ENCODE data around the gene PHAX. TPM values are rescaled to one million over a fixed set of nuclear protein-coding genes. Genes with fewer than 3 reads are reported as not detected.
"Not testable (repeated sequence)": the region's sequence is repeated elsewhere in the genome, so short reads cannot be mapped to it uniquely, and the experiment has no call there.

Gene PHAX, protein sequence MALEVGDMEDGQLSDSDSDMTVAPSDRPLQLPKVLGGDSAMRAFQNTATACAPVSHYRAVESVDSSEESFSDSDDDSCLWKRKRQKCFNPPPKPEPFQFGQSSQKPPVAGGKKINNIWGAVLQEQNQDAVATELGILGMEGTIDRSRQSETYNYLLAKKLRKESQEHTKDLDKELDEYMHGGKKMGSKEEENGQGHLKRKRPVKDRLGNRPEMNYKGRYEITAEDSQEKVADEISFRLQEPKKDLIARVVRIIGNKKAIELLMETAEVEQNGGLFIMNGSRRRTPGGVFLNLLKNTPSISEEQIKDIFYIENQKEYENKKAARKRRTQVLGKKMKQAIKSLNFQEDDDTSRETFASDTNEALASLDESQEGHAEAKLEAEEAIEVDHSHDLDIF
- polyA plus RNA-seq (2013, experiment 1 of 2) = 66.5 TPM
- 68.7 TPM for polyA plus RNA-seq (2013, experiment 2 of 2)

DNA sequence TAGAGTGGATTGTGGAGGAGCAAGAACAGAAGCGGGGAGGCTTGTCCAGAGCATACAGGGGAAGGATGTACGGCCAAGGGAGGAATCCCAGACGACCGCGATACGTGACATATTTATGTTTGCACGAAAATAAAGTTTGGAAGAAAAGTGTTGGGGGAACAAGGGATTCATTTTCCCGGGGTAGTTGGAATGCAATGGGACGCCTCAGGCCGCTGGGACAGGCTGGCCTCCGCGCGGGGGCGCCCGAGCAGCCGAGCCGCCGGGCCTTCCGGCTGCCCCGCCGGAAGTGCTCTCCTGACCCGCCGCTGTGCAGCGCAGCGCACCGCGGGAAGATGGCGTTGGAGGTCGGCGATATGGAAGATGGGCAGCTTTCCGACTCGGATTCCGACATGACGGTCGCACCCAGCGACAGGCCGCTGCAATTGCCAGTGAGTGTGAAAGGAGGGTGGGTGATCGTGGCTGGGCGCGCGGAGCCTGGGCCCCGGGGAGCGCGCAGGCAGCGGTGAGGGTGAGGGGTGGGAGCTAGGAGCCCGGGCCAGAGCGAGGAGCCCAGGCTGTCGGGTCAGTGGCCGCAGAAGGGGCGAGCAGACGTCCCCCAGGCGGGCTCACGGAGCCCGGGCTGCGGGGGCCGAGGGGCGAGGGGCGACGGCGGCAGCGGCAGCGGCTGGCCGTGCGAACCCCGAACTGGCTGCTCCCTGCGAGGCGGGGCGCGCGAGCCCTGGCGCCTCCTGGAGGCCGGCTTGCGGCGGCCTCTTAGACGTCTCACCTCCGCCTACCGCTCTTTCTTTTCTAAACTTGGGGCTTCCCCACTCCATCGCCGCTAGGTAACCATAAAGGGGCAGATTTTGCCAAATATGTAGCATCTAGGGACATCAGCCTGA lies at the start of gene PHAX:
Gene PHAX (plus strand): TSS at position 317 of the 881 bp plus-strand sequence. CDS start 16 bp downstream, at position 333.
- Histone ChIP-seq H2BK5ac (ENCODE audit: low read length) (peak within 1 kb of the TSS; percentile 89), H3K18ac (ENCODE audit: low read length) (peak within 1 kb of the TSS; percentile 28), H3K27ac (ENCODE audit: low read depth, low read length) (peak within 1 kb of the TSS; percentile 85), H3K56ac (ENCODE audit: low read length) (peak within 1 kb of the TSS; percentile 100), H3K4me3 (ENCODE audit: low read length) (peak within 1 kb of the TSS; percentile 99), H3K79me2 (ENCODE audit: control insufficient read depth, insufficient read depth, low read length) (peaks cover 38% of the 10 kb centered on the region), H2BK120ac (ENCODE audit: low read depth, low read length) (no peak within 1 kb of the TSS), H4K8ac (ENCODE audit: low read depth, low read length) (peak within 1 kb of the TSS; percentile 83), H3K27me3 (ENCODE audit: insufficient read depth, low read length, poor library complexity) (no peaks in the 10 kb centered on the region), H3K36me3 (ENCODE audit: control insufficient read depth, insufficient read depth, low read length) (peaks cover 2% of the 10 kb centered on the region), H2AK5ac (ENCODE audit: low read length) (no peak within 1 kb of the TSS), H3K79me1 (ENCODE audit: low read length) (peaks cover 4% of the 10 kb centered on the region), H3K9ac (ENCODE audit: low read length) (peak within 1 kb of the TSS; percentile 99), H3K4me1 (ENCODE audit: control insufficient read depth, low read depth, low read length) (no peaks in the 10 kb centered on the region), H3K23ac (ENCODE audit: low read length) (peak within 1 kb of the TSS; percentile 100), H2BK15ac (replicated peaks; ENCODE audit: low read depth) (no peak within 1 kb of the TSS), H4K5ac (ENCODE audit: low read length) (peak within 1 kb of the TSS; percentile 100), H3K4me2 (ENCODE audit: low read length) (peak within 1 kb of the TSS; percentile 87), H3K4ac (ENCODE audit: low read depth, low read length) (peak within 1 kb of the TSS; percentile 19)
- WGBS (ENCODE audit: extremely low coverage, insufficient coverage, low lambda C conversion rate) = no CpG with 5 or more reads among the region's 79 CpGs
- peak; percentile 91 for DNase-seq

GRCh38 chr5:126552614-126553013 lies 48.1 kb upstream of the PHAX start:
- Histone ChIP-seq H3K9ac (ENCODE audit: low read length) (no peak overlapping the region), H3K36me3 (ENCODE audit: control insufficient read depth, insufficient read depth, low read length) (peaks cover 2% of the 10 kb centered on the region)
- no CpG with 5 or more reads among the region's 2 CpGs for WGBS (ENCODE audit: extremely low coverage, insufficient coverage, low lambda C conversion rate)

GRCh38 chr5:126555101-126555500 lies 45.6 kb upstream of the PHAX start:
- not testable (repeated sequence) for H3K56ac ChIP-seq (ENCODE audit: low read length); H3K27me3 ChIP-seq (ENCODE audit: insufficient read depth, low read length, poor library complexity); H3K23ac ChIP-seq (ENCODE audit: low read length); H3K79me2 ChIP-seq (ENCODE audit: control insufficient read depth, insufficient read depth, low read length); H3K36me3 ChIP-seq (ENCODE audit: control insufficient read depth, insufficient read depth, low read length); H2AK5ac ChIP-seq (ENCODE audit: low read length); H3K4me2 ChIP-seq (ENCODE audit: low read length); H4K5ac ChIP-seq (ENCODE audit: low read length); H3K4me1 ChIP-seq (ENCODE audit: control insufficient read depth, low read depth, low read length); H3K4me3 ChIP-seq (ENCODE audit: low read length); H2BK5ac ChIP-seq (ENCODE audit: low read length); H3K9ac ChIP-seq (ENCODE audit: low read length); H3K18ac ChIP-seq (ENCODE audit: low read length); H2BK120ac ChIP-seq (ENCODE audit: low read depth, low read length); DNase-seq; H3K27ac ChIP-seq (ENCODE audit: low read depth, low read length); H3K4ac ChIP-seq (ENCODE audit: low read depth, low read length); H4K8ac ChIP-seq (ENCODE audit: low read depth, low read length); H3K79me1 ChIP-seq (ENCODE audit: low read length); H2BK15ac ChIP-seq (replicated peaks; ENCODE audit: low read depth)
- WGBS (ENCODE audit: extremely low coverage, insufficient coverage, low lambda C conversion rate) = no CpG with 5 or more reads among the region's 9 CpGs

More at GRCh38 chr5:126552614-126553013, 48.1 kb upstream of the PHAX start:
- no peak overlapping the region for H3K27ac ChIP-seq (ENCODE audit: low read depth, low read length)
- H3K27me3 ChIP-seq (ENCODE audit: insufficient read depth, low read length, poor library complexity) = no peaks in the 10 kb centered on the region
- DNase-seq = no peak
- H2BK5ac ChIP-seq (ENCODE audit: low read length) = no peak overlapping the region
- H2AK5ac ChIP-seq (ENCODE audit: low read length) = no peak overlapping the region
- H3K4me2 ChIP-seq (ENCODE audit: low read length) = no peak overlapping the region
- no peak overlapping the region for H4K8ac ChIP-seq (ENCODE audit: low read depth, low read length)
- no peaks in the 10 kb centered on the region for H3K4me1 ChIP-seq (ENCODE audit: control insufficient read depth, low read depth, low read length)
- H3K56ac ChIP-seq (ENCODE audit: low read length) = no peak overlapping the region
- H3K23ac ChIP-seq (ENCODE audit: low read length) = no peak overlapping the region
- no peak overlapping the region for H2BK120ac ChIP-seq (ENCODE audit: low read depth, low read length)
- no peak overlapping the region for H4K5ac ChIP-seq (ENCODE audit: low read length)
- H3K18ac ChIP-seq (ENCODE audit: low read length) = no peak overlapping the region
- no peak overlapping the region for H3K4ac ChIP-seq (ENCODE audit: low read depth, low read length)
- no peaks in the 10 kb centered on the region for H3K79me1 ChIP-seq (ENCODE audit: low read length)
- H2BK15ac ChIP-seq (replicated peaks; ENCODE audit: low read depth) = no peak overlapping the region
- no peak overlapping the region for H3K4me3 ChIP-seq (ENCODE audit: low read length)
- no peaks in the 10 kb centered on the region for H3K79me2 ChIP-seq (ENCODE audit: control insufficient read depth, insufficient read depth, low read length)

GRCh38 chr5:126561908-126562307 lies 38.8 kb upstream of the PHAX start:
- H3K4me1 ChIP-seq (ENCODE audit: control insufficient read depth, low read depth, low read length) = no peaks in the 10 kb centered on the region
- H2BK120ac ChIP-seq (ENCODE audit: low read depth, low read length) = no peak overlapping the region
- no peaks in the 10 kb centered on the region for H3K79me2 ChIP-seq (ENCODE audit: control insufficient read depth, insufficient read depth, low read length)
- H3K56ac ChIP-seq (ENCODE audit: low read length) = no peak overlapping the region
- peaks cover 4% of the 10 kb centered on the region for H3K36me3 ChIP-seq (ENCODE audit: control insufficient read depth, insufficient read depth, low read length)
- no peak overlapping the region for H4K8ac ChIP-seq (ENCODE audit: low read depth, low read length)
- no peak overlapping the region for H2BK15ac ChIP-seq (replicated peaks; ENCODE audit: low read depth)
- H3K79me1 ChIP-seq (ENCODE audit: low read length) = no peaks in the 10 kb centered on the region
- H3K9ac ChIP-seq (ENCODE audit: low read length) = no peak overlapping the region
- H2BK5ac ChIP-seq (ENCODE audit: low read length) = no peak overlapping the region
- no peak overlapping the region for H3K4me2 ChIP-seq (ENCODE audit: low read length)
- DNase-seq = no peak
- H3K18ac ChIP-seq (ENCODE audit: low read length) = no peak overlapping the region
- no peak overlapping the region for H4K5ac ChIP-seq (ENCODE audit: low read length)
- H3K23ac ChIP-seq (ENCODE audit: low read length) = no peak overlapping the region
- no peak overlapping the region for H3K4ac ChIP-seq (ENCODE audit: low read depth, low read length)
- WGBS (ENCODE audit: extremely low coverage, insufficient coverage, low lambda C conversion rate) = no CpG with 5 or more reads among the region's 1 CpG
- H3K4me3 ChIP-seq (ENCODE audit: low read length) = no peak overlapping the region
- H3K27ac ChIP-seq (ENCODE audit: low read depth, low read length) = no peak overlapping the region
- H2AK5ac ChIP-seq (ENCODE audit: low read length) = no peak overlapping the region
- no peaks in the 10 kb centered on the region for H3K27me3 ChIP-seq (ENCODE audit: insufficient read depth, low read length, poor library complexity)

DNA sequence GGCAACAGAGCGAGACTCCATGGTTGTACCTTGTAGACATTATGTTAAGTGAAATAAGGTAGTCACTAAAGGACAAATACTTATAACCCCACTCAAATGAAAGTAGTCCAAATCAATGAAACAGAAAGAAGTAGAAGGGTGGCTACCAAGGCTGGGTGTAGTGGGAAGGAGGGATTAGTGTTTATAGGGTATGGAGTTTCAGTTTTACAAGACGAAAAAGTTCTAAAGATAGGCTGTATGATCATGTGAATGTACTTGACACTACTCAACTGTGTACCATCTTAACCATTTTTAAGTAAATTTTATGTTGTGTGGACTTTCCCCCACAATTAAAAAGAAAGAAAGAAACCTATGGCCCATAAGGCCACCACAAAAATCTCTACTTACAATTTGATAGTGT lies 37.9 kb upstream of the PHAX start:
- WGBS (ENCODE audit: extremely low coverage, insufficient coverage, low lambda C conversion rate) = 100% methylated on average over 1 of the region's 2 CpGs
- H2BK5ac ChIP-seq (ENCODE audit: low read length) = no peak overlapping the region
- H3K4me2 ChIP-seq (ENCODE audit: low read length) = no peak overlapping the region
- H3K4me3 ChIP-seq (ENCODE audit: low read length) = no peak overlapping the region
- H2AK5ac ChIP-seq (ENCODE audit: low read length) = no peak overlapping the region
- H4K5ac ChIP-seq (ENCODE audit: low read length) = no peak overlapping the region
- no peak overlapping the region for H3K4ac ChIP-seq (ENCODE audit: low read depth, low read length)
- H3K4me1 ChIP-seq (ENCODE audit: control insufficient read depth, low read depth, low read length) = no peaks in the 10 kb centered on the region
- no peak overlapping the region for H2BK120ac ChIP-seq (ENCODE audit: low read depth, low read length)
- H3K27ac ChIP-seq (ENCODE audit: low read depth, low read length) = no peak overlapping the region
- no peaks in the 10 kb centered on the region for H3K27me3 ChIP-seq (ENCODE audit: insufficient read depth, low read length, poor library complexity)
- H3K18ac ChIP-seq (ENCODE audit: low read length) = no peak overlapping the region
- DNase-seq = no peak
- H3K56ac ChIP-seq (ENCODE audit: low read length) = no peak overlapping the region
- H2BK15ac ChIP-seq (replicated peaks; ENCODE audit: low read depth) = no peak overlapping the region
- H3K9ac ChIP-seq (ENCODE audit: low read length) = no peak overlapping the region
- peaks cover 4% of the 10 kb centered on the region for H3K36me3 ChIP-seq (ENCODE audit: control insufficient read depth, insufficient read depth, low read length)
- H4K8ac ChIP-seq (ENCODE audit: low read depth, low read length) = no peak overlapping the region
- H3K23ac ChIP-seq (ENCODE audit: low read length) = no peak overlapping the region
- H3K79me2 ChIP-seq (ENCODE audit: control insufficient read depth, insufficient read depth, low read length) = no peaks in the 10 kb centered on the region
- H3K79me1 ChIP-seq (ENCODE audit: low read length) = no peaks in the 10 kb centered on the region
